Measurements from ENCODE around the gene SMAD3. TPM values are rescaled to one million over a fixed set of nuclear protein-coding genes. Genes with fewer than 3 reads are reported as not detected.

Gene SMAD3
- total RNA-seq, 4 donors from 2014 or later: 21.2 to 32.3 (median 24.2) TPM

GRCh38 chr15:67212684-67213367 is 147.4 kb downstream of the SMAD3 start:
- intact Hi-C loops (cut with DNase I): no loop called here
- WGBS: 71% methylated on average over 4 of the region's 4 CpGs
- no peak for TF ChIP-seq POLR2AphosphoS5 (IDR thresholded peaks at IDR 0.05)
- no peak for TF ChIP-seq EP300 (IDR thresholded peaks at IDR 0.05)
- TF ChIP-seq, protein P1, sequence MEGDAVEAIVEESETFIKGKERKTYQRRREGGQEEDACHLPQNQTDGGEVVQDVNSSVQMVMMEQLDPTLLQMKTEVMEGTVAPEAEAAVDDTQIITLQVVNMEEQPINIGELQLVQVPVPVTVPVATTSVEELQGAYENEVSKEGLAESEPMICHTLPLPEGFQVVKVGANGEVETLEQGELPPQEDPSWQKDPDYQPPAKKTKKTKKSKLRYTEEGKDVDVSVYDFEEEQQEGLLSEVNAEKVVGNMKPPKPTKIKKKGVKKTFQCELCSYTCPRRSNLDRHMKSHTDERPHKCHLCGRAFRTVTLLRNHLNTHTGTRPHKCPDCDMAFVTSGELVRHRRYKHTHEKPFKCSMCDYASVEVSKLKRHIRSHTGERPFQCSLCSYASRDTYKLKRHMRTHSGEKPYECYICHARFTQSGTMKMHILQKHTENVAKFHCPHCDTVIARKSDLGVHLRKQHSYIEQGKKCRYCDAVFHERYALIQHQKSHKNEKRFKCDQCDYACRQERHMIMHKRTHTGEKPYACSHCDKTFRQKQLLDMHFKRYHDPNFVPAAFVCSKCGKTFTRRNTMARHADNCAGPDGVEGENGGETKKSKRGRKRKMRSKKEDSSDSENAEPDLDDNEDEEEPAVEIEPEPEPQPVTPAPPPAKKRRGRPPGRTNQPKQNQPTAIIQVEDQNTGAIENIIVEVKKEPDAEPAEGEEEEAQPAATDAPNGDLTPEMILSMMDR (IDR thresholded peaks at IDR 0.05): no peak
- TF ChIP-seq POLR2A (IDR thresholded peaks at IDR 0.05; ENCODE audit: low read depth): no peak
- no peak overlapping the region for H3K27ac ChIP-seq (replicated peaks in 1 of 4)
- H3K9me3 ChIP-seq: no peaks in the 10 kb centered on the region
- peaks cover 0 to 16% (median 9%) of the 10 kb centered on the region in 4 donors for H3K36me3 ChIP-seq
- H3K27me3 ChIP-seq: no peaks in the 10 kb centered on the region
- peaks cover 0 to 5% (median 4%) of the 10 kb centered on the region in 4 donors for H3K4me1 ChIP-seq
- no peak overlapping the region for H3K4me3 ChIP-seq
- no peak for DNase-seq (ENCODE audit: extremely low spot score)

DNA sequence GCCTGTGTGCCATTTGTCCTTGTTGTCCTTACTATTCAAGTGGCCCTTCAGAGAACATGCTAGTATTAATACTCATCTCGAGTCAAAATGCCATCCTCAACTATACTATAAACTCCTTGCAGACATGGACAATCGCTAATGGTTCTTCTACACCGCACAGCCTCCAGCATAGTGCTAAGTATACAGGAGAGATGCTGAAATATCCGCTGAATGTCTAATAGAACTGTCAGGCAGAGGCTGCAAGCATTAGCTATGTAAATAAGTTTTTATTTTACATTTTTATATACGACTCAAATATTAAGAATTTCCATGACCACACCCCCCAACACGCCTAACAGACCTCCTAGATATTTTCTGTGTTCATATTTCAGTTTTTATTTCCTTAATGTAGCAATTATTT is 149.7 kb downstream of the SMAD3 start:
- Histone ChIP-seq H3K27ac (replicated peaks in 1 of 4) (no peak overlapping the region), H3K9me3 (no peaks in the 10 kb centered on the region), H3K4me3 (no peak overlapping the region), H3K27me3 (no peaks in the 10 kb centered on the region), H3K4me1 (peaks cover 0 to 5% (median 4%) of the 10 kb centered on the region in 4 donors), H3K36me3 (no peaks in the 10 kb centered on the region)
- TF ChIP-seq EP300 (IDR thresholded peaks at IDR 0.05) (no peak), POLR2AphosphoS5 (IDR thresholded peaks at IDR 0.05) (no peak), POLR2A (IDR thresholded peaks at IDR 0.05; ENCODE audit: low read depth) (no peak)
- TF ChIP-seq, protein P1 (IDR thresholded peaks at IDR 0.05): no peak
- 86% methylated on average over 6 of the region's 6 CpGs for WGBS
- intact Hi-C loops (cut with DNase I): no loop called here
- DNase-seq (ENCODE audit: extremely low spot score): no peak

- peaks cover 0 to 5% (median 4%) of the 10 kb centered on the region in 4 donors for H3K4me1 ChIP-seq
- H3K9me3 ChIP-seq: no peaks in the 10 kb centered on the region
- TF ChIP-seq EP300 (IDR thresholded peaks at IDR 0.05): no peak
- TF ChIP-seq, protein P1 (IDR thresholded peaks at IDR 0.05): no peak
- no peaks in the 10 kb centered on the region for H3K27me3 ChIP-seq
- no peaks in the 10 kb centered on the region for H3K36me3 ChIP-seq
- no peak overlapping the region for H3K27ac ChIP-seq (replicated peaks in 1 of 4)
- intact Hi-C loops (cut with DNase I): no loop called here
- DNase-seq (ENCODE audit: extremely low spot score): no peak
- H3K4me3 ChIP-seq: no peak overlapping the region
Measured at GRCh38 chr15:67216859-67217258, 151.5 kb downstream of the SMAD3 start.

- H3K27ac ChIP-seq (replicated peaks in 1 of 4): no peak overlapping the region
- intact Hi-C loops (cut with DNase I): no loop called here
- H3K36me3 ChIP-seq: no peaks in the 10 kb centered on the region
- H3K9me3 ChIP-seq: no peaks in the 10 kb centered on the region
- DNase-seq (ENCODE audit: extremely low spot score): no peak
- H3K27me3 ChIP-seq: no peaks in the 10 kb centered on the region
- no peak for TF ChIP-seq EP300 (IDR thresholded peaks at IDR 0.05)
- no peak for TF ChIP-seq POLR2A (IDR thresholded peaks at IDR 0.05; ENCODE audit: low read depth)
- TF ChIP-seq, protein P1 (IDR thresholded peaks at IDR 0.05): no peak
- no peak for TF ChIP-seq POLR2AphosphoS5 (IDR thresholded peaks at IDR 0.05)
- H3K4me3 ChIP-seq: no peak overlapping the region
- H3K4me1 ChIP-seq: peaks cover 0 to 7% (median 0%) of the 10 kb centered on the region in 4 donors
Measured at GRCh38 chr15:67218428-67218827, 153.0 kb downstream of the SMAD3 start.

DNA sequence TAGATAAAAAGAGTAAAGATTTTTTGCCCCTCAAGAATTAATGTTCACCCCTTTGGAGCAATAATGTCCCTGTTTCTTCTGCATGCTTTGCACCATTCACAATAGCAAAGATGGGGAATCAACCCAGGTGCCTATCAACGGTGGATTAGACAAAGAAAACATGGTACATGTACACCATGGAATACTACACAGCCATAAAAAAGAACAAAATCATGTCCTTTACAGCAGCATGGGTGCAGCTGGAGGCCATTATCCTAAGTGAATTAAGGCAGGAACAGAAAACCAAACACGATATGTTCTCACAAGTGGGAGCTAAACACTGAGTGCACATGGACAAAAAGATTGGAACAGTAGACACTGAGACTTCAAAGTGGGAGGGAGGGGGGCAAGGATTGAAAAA is 153.9 kb downstream of the SMAD3 start:
- Histone ChIP-seq H3K27ac (replicated peaks in 1 of 4) (no peak overlapping the region), H3K36me3 (no peaks in the 10 kb centered on the region), H3K4me3 (no peak overlapping the region), H3K4me1 (peaks cover 0 to 7% (median 0%) of the 10 kb centered on the region in 4 donors), H3K27me3 (no peaks in the 10 kb centered on the region), H3K9me3 (no peaks in the 10 kb centered on the region)
- intact Hi-C loops (cut with DNase I): no loop called here
- no peak for DNase-seq (ENCODE audit: extremely low spot score)
- TF ChIP-seq, protein P1 (IDR thresholded peaks at IDR 0.05): no peak
- TF ChIP-seq POLR2AphosphoS5 (IDR thresholded peaks at IDR 0.05) (no peak), EP300 (IDR thresholded peaks at IDR 0.05) (no peak), POLR2A (IDR thresholded peaks at IDR 0.05; ENCODE audit: low read depth) (no peak)
- WGBS: 97% methylated on average over 2 of the region's 2 CpGs

Measured in esophagus muscularis mucosa (tissue), 4 donors.